OCI-LY3 (cell line): ENCODE measurements around the gene COL13A1.

ENCODE experiments used
- EZH2phosphoT487 ChIP-seq: fragments of 200-600 bp; shearing (Covaris generic); IDR thresholded peaks from 2 replicates; pipeline ENCODE4 v1.6.1; 2018; ENCODE audit warnings: antibody characterized with exemption, mixed run types, low read depth
- TF ChIP-seq, protein P1 (sequence below): fragments of 200-600, 300-600 bp; sonication (generic); IDR thresholded peaks from 2 replicates; pipeline ENCODE4 v1.5.1; 2014; ENCODE audit warnings: antibody characterized with exemption, low read length, low read depth

DNA sequence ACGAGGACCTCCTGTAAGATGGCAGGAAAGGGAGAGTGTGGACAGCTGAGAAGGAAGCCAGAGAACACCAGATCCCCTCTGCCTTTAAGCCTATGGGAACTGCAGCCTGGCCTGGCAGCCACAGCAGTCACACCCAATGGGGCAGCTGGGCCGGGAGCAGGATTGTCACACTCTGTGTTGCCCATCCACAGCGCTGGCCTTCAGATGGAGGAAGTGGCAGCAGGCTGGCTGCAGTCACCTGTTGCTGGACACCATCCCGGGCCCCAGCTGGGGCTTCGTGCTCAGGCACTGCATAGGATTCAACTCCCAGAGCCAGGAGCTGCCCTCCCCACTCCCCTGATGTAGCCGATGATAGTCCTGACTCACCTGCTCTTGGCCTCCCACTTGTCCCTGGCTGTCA is 114.4 kb downstream of the COL13A1 start:
- TF ChIP-seq, protein P1, sequence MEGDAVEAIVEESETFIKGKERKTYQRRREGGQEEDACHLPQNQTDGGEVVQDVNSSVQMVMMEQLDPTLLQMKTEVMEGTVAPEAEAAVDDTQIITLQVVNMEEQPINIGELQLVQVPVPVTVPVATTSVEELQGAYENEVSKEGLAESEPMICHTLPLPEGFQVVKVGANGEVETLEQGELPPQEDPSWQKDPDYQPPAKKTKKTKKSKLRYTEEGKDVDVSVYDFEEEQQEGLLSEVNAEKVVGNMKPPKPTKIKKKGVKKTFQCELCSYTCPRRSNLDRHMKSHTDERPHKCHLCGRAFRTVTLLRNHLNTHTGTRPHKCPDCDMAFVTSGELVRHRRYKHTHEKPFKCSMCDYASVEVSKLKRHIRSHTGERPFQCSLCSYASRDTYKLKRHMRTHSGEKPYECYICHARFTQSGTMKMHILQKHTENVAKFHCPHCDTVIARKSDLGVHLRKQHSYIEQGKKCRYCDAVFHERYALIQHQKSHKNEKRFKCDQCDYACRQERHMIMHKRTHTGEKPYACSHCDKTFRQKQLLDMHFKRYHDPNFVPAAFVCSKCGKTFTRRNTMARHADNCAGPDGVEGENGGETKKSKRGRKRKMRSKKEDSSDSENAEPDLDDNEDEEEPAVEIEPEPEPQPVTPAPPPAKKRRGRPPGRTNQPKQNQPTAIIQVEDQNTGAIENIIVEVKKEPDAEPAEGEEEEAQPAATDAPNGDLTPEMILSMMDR, result no peak
- no peak for TF ChIP-seq EZH2phosphoT487
